ENCODE measurements around the gene PRKD1.

- TF ChIP-seq CTCF (conservative IDR thresholded peaks at IDR 0.05; ENCODE audit: low read length) (no peak), EZH2phosphoT487 (IDR thresholded peaks at IDR 0.05; ENCODE audit: borderline replicate concordance) (no peak)
Observed at GRCh38 chr14:29836395-29836794, 91.3 kb downstream of the PRKD1 start.
